Liver (tissue), 9 donors: Measurements from ENCODE around the gene SIRT2. TPM values are rescaled to one million over a fixed set of nuclear protein-coding genes. Genes with fewer than 3 reads are reported as not detected.

Experiments used
- DNase-seq: peaks from one replicate; pipeline ENCODE4 v3.0.0-alpha.2; 2017; ENCODE audit warnings: low spot score
- H3K27ac ChIP-seq, 2 donors: one replicate each; pipeline ENCODE4 v1.7.0; 2013; ENCODE audit warnings: inconsistent platforms in 2 of 2, low read length in 2 of 2, control low read depth in 1 of 2, low read depth in 1 of 2, mild to moderate bottlenecking in 1 of 2
- H3K27me3 ChIP-seq, 4 donors: one replicate each; pipeline versions ENCODE4 v1.6.1 to v1.7.0; 2013; ENCODE audit warnings: low read length in 3 of 4, inconsistent platforms in 1 of 4, mild to moderate bottlenecking in 1 of 4, moderate library complexity in 1 of 4; ENCODE audit not compliant: control insufficient read depth in 4 of 4, insufficient read depth in 4 of 4
- H3K36me3 ChIP-seq, 4 donors: one replicate each; pipeline versions ENCODE4 v1.6.1 to v1.7.0; 2013; ENCODE audit warnings: low read length in 3 of 4, mild to moderate bottlenecking in 3 of 4, low read depth in 1 of 4, moderate library complexity in 1 of 4; ENCODE audit not compliant: control insufficient read depth in 4 of 4, insufficient read depth in 3 of 4
- H3K4me1 ChIP-seq, 4 donors: one replicate each; pipeline versions ENCODE4 v1.6.1 to v1.7.0; 2013; ENCODE audit warnings: low read length in 3 of 4, mild to moderate bottlenecking in 3 of 4, moderate library complexity in 1 of 4; ENCODE audit not compliant: control insufficient read depth in 4 of 4, insufficient read depth in 4 of 4
- H3K4me3 ChIP-seq, 3 donors: one replicate each; pipeline versions ENCODE4 v1.6.1 to v1.7.0; 2013; ENCODE audit warnings: low read length in 3 of 3, control low read depth in 1 of 3, low read depth in 1 of 3, mild to moderate bottlenecking in 1 of 3
- H3K9ac ChIP-seq, 2 donors: one replicate each; pipeline ENCODE4 v1.7.0; 2013; ENCODE audit warnings: low read length in 2 of 2, mild to moderate bottlenecking in 2 of 2, moderate library complexity in 2 of 2, control low read depth in 1 of 2, low read depth in 1 of 2
- H3K9me3 ChIP-seq, 4 donors: one replicate each; pipeline versions ENCODE4 v1.6.1 to v1.7.0; 2013; ENCODE audit warnings: low read length in 3 of 4; ENCODE audit not compliant: control insufficient read depth in 4 of 4
- EGR1 ChIP-seq, 2 donors: IDR thresholded peaks; 2 replicates each; pipeline ENCODE4 v1.6.1; 2016 to 2018; ENCODE audit warnings: antibody characterized with exemption in 2 of 2, low read depth in 2 of 2
- FOXA1 ChIP-seq: IDR thresholded peaks from 2 replicates; pipeline ENCODE4 v1.6.1; 2016; ENCODE audit warnings: antibody characterized with exemption
- FOXA2 ChIP-seq: IDR thresholded peaks from 2 replicates; pipeline ENCODE4 v1.6.1; 2016; ENCODE audit warnings: antibody characterized with exemption
- GABPA ChIP-seq, 2 donors: IDR thresholded peaks in 1 of 2; conservative IDR thresholded peaks in 1 of 2; 2 replicates each; pipeline ENCODE4 v1.6.1; 2016; ENCODE audit warnings: antibody characterized with exemption in 2 of 2, mild to moderate bottlenecking in 1 of 2, moderate library complexity in 1 of 2
- HNF4A ChIP-seq, 2 donors: conservative IDR thresholded peaks; 2 replicates each; pipeline ENCODE4 v1.6.1; 2016; ENCODE audit warnings: antibody characterized with exemption in 2 of 2, mild to moderate bottlenecking in 2 of 2
- HNF4G ChIP-seq: IDR thresholded peaks from 2 replicates; pipeline ENCODE4 v1.6.1; 2016; ENCODE audit warnings: antibody characterized with exemption
- JUND ChIP-seq, 2 donors: IDR thresholded peaks; 2 replicates each; pipeline ENCODE4 v1.6.1; 2016; ENCODE audit warnings: antibody characterized with exemption in 2 of 2
- NR2F2 ChIP-seq: IDR thresholded peaks from 2 replicates; pipeline ENCODE4 v1.6.1; 2016; ENCODE audit warnings: antibody characterized with exemption
- RAD21 ChIP-seq, 2 donors: IDR thresholded peaks; 2 replicates each; pipeline ENCODE4 v1.6.1; 2016; ENCODE audit warnings: antibody characterized with exemption in 2 of 2, mild to moderate bottlenecking in 2 of 2
- YY1 ChIP-seq: IDR thresholded peaks from 2 replicates; pipeline ENCODE4 v1.6.1; 2016; ENCODE audit warnings: antibody characterized with exemption, mild to moderate bottlenecking
- WGBS: extraction: QIAGEN DNeasy Blood & Tissue Kit; methylation state at CpG from one replicate; pipeline ENCODE4 v1.1.7; 2013; 5-methylcytosine and 5-hydroxymethylcytosine counted together
- polyA plus RNA-seq, 2 donors: library from polyadenylated mRNA; stranded (reverse) in 1 of 2; unstranded in 1 of 2; fragments of 200-250 nt in 1 of 2; fragments of >200 nt in 1 of 2; fragmentation: Nextera tagmentation in 1 of 2; extraction: Ambion mirVana in 1 of 2; gene quantifications; one replicate each; pipeline versions ENCODE4 v1.2.1 to v1.2.3, GENCODE V29; 2013 to 2015
- total RNA-seq, 2 donors: library from RNA; depleted of rRNA; stranded (reverse); fragments of >200 nt; gene quantifications; one replicate each; pipeline ENCODE4 v1.2.3, GENCODE V29; 2014
- TF ChIP-seq, protein P1 (sequence below): fragments of 150-350 bp; IDR thresholded peaks from 2 replicates; pipeline ENCODE4 v1.5.1; 2017; ENCODE audit warnings: improper control_type of control experiment, low read depth, low read length; ENCODE audit not compliant: missing input control
- TF ChIP-seq, protein P2 (sequence below): IDR thresholded peaks from 2 replicates; pipeline ENCODE4 v1.6.1; 2016; ENCODE audit warnings: antibody characterized with exemption, mild to moderate bottlenecking
- TF ChIP-seq, protein P3 (sequence below): IDR thresholded peaks from 2 replicates; pipeline ENCODE4 v1.6.1; 2016; ENCODE audit warnings: antibody characterized with exemption
- donor health status: healthy.
- donor health status: healthy.
- donor health status: healthy.
- donor health status: healthy.
- donor health status: healthy.

Gene SIRT2
- total and polyA plus RNA-seq, 4 donors: 21.8 to 42.2 (median 26.9) TPM

- Histone ChIP-seq H3K4me3 (no peak overlapping the region), H3K4me1 (peaks cover 27 to 88% (median 82%) of the 10 kb centered on the region in 4 donors), H3K9me3 (no peaks in the 10 kb centered on the region), H3K36me3 (peaks cover 35 to 80% (median 73%) of the 10 kb centered on the region in 4 donors), H3K9ac (no peak overlapping the region), H3K27ac (peak overlapping the region in 1 of 2 donors; percentile 69), H3K27me3 (no peaks in the 10 kb centered on the region)
- DNase-seq: no peak
- TF ChIP-seq, protein P1, sequence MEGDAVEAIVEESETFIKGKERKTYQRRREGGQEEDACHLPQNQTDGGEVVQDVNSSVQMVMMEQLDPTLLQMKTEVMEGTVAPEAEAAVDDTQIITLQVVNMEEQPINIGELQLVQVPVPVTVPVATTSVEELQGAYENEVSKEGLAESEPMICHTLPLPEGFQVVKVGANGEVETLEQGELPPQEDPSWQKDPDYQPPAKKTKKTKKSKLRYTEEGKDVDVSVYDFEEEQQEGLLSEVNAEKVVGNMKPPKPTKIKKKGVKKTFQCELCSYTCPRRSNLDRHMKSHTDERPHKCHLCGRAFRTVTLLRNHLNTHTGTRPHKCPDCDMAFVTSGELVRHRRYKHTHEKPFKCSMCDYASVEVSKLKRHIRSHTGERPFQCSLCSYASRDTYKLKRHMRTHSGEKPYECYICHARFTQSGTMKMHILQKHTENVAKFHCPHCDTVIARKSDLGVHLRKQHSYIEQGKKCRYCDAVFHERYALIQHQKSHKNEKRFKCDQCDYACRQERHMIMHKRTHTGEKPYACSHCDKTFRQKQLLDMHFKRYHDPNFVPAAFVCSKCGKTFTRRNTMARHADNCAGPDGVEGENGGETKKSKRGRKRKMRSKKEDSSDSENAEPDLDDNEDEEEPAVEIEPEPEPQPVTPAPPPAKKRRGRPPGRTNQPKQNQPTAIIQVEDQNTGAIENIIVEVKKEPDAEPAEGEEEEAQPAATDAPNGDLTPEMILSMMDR: no peak
- no peak for TF ChIP-seq NR2F2
- 88% methylated on average over 28 of the region's 28 CpGs for WGBS
Observed at GRCh38 chr19:38839816-38840582, 59.4 kb downstream of the SIRT2 start.

- no peaks in the 10 kb centered on the region for H3K27me3 ChIP-seq
- H3K4me1 ChIP-seq: peaks cover 24 to 82% (median 77%) of the 10 kb centered on the region in 4 donors
- no peaks in the 10 kb centered on the region for H3K9me3 ChIP-seq
- H3K27ac ChIP-seq: peak overlapping the region; percentile 29 to 69
- peaks cover 26 to 72% (median 68%) of the 10 kb centered on the region in 4 donors for H3K36me3 ChIP-seq
- TF ChIP-seq, protein P1: no peak
- no peak for TF ChIP-seq HNF4A (conservative IDR thresholded peaks at IDR 0.05)
- TF ChIP-seq, protein P2, sequence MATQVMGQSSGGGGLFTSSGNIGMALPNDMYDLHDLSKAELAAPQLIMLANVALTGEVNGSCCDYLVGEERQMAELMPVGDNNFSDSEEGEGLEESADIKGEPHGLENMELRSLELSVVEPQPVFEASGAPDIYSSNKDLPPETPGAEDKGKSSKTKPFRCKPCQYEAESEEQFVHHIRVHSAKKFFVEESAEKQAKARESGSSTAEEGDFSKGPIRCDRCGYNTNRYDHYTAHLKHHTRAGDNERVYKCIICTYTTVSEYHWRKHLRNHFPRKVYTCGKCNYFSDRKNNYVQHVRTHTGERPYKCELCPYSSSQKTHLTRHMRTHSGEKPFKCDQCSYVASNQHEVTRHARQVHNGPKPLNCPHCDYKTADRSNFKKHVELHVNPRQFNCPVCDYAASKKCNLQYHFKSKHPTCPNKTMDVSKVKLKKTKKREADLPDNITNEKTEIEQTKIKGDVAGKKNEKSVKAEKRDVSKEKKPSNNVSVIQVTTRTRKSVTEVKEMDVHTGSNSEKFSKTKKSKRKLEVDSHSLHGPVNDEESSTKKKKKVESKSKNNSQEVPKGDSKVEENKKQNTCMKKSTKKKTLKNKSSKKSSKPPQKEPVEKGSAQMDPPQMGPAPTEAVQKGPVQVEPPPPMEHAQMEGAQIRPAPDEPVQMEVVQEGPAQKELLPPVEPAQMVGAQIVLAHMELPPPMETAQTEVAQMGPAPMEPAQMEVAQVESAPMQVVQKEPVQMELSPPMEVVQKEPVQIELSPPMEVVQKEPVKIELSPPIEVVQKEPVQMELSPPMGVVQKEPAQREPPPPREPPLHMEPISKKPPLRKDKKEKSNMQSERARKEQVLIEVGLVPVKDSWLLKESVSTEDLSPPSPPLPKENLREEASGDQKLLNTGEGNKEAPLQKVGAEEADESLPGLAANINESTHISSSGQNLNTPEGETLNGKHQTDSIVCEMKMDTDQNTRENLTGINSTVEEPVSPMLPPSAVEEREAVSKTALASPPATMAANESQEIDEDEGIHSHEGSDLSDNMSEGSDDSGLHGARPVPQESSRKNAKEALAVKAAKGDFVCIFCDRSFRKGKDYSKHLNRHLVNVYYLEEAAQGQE: no peak
- TF ChIP-seq, protein P3, sequence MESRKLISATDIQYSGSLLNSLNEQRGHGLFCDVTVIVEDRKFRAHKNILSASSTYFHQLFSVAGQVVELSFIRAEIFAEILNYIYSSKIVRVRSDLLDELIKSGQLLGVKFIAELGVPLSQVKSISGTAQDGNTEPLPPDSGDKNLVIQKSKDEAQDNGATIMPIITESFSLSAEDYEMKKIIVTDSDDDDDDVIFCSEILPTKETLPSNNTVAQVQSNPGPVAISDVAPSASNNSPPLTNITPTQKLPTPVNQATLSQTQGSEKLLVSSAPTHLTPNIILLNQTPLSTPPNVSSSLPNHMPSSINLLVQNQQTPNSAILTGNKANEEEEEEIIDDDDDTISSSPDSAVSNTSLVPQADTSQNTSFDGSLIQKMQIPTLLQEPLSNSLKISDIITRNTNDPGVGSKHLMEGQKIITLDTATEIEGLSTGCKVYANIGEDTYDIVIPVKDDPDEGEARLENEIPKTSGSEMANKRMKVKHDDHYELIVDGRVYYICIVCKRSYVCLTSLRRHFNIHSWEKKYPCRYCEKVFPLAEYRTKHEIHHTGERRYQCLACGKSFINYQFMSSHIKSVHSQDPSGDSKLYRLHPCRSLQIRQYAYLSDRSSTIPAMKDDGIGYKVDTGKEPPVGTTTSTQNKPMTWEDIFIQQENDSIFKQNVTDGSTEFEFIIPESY: no peak
- no peak for TF ChIP-seq FOXA2
- TF ChIP-seq FOXA1: no peak
- no peak for TF ChIP-seq EGR1 (IDR thresholded peaks at IDR 0.05; ENCODE audit: low read depth in 2 of 2)
- TF ChIP-seq YY1: no peak
- no peak for TF ChIP-seq HNF4G
- TF ChIP-seq GABPA (IDR thresholded peaks at IDR 0.05 in 1 of 2, conservative IDR thresholded peaks at IDR 0.05 in 1 of 2): no peak
- TF ChIP-seq RAD21 (IDR thresholded peaks at IDR 0.05): no peak
- no peak for TF ChIP-seq JUND (IDR thresholded peaks at IDR 0.05)
- 87% methylated on average over 12 of the region's 12 CpGs for WGBS
- DNase-seq: no peak
- no peak overlapping the region for H3K4me3 ChIP-seq
- H3K9ac ChIP-seq: no peak overlapping the region
Observed at GRCh38 chr19:38838986-38839761, 60.2 kb downstream of the SIRT2 start.
